Stimulated activated CD8-positive, alpha-beta memory T cell treated with anti-CD3 and anti-CD28 coated beads, Interleukin-4, amount 100 ng/mL, for 24 hours (primary cell): ENCODE measurements around the gene RMI1.
"Not testable (repeated sequence)": the region's sequence is repeated elsewhere in the genome, so short reads cannot be mapped to it uniquely, and the experiment has no call there.

Source experiments
- DNase-seq: peaks from one replicate; pipeline ENCODE4 v3.0.0-alpha.2; 2020; ENCODE audit warnings: low read depth

RMI1 gene

DNA sequence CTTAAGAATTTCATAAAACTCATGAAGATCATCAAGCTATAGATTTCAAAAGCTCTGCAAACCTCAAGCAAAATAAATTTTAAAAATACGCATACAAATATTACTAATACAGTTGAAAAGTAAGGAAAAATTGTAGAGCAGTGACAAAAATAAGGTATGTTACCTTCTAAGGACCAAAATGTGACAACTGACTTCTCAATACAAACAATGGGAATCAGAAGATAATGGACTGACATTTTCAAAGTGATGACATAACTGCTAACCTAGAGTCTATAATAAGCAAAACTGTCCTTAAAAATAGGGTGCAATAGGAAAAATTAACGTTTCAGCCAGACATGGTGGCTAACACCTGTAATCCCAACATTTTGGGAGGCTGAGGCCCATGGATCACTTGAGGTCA lies 27.1 kb downstream of the RMI1 start:
- DNase-seq: no peak

- no peak for DNase-seq
Observed at GRCh38 chr9:84024041-84024575, 43.5 kb downstream of the RMI1 start.

GRCh38 chr9:84027201-84027600 lies 46.6 kb downstream of the RMI1 start:
- DNase-seq: no peak

- no peak for DNase-seq
Observed at GRCh38 chr9:84031534-84031933, 50.9 kb downstream of the RMI1 start.

- DNase-seq: not testable (repeated sequence)
Observed at GRCh38 chr9:84041857-84042256, 61.3 kb downstream of the RMI1 start.

GRCh38 chr9:84045481-84046097 lies 65.0 kb downstream of the RMI1 start:
- DNase-seq: no peak
